BE2C (cell line): Measurements from ENCODE around the gene ATAD3C.
A peak's percentile ranks its signal among the peaks of the same experiment; 100 is the strongest.
"Not testable (repeated sequence)": the region's sequence is repeated elsewhere in the genome, so short reads cannot be mapped to it uniquely, and the experiment has no call there.

Experiments used
- DNase-seq: peaks from one replicate; pipeline ENCODE4 v3.0.0-alpha.2; 2020
- H3K27me3 ChIP-seq: fragments of 250-450 bp; sonication (Bioruptor Pico); 2 replicates; pipeline ENCODE4 v1.5.1; 2020; ENCODE audit warnings: mild to moderate bottlenecking
- H3K36me3 ChIP-seq: fragments of 250-450 bp; sonication (Bioruptor Pico); 2 replicates; pipeline ENCODE4 v1.5.1; 2020; ENCODE audit warnings: mild to moderate bottlenecking
- H3K4me1 ChIP-seq: fragments of 250-450 bp; sonication (Bioruptor Pico); 2 replicates; pipeline ENCODE4 v1.5.1; 2020
- H3K4me3 ChIP-seq: 2 replicates; pipeline ENCODE4 v1.5.1; 2011; ENCODE audit warnings: low read depth, low read length
- H3K9me3 ChIP-seq: fragments of 250-450 bp; sonication (Bioruptor Pico); 2 replicates; pipeline ENCODE4 v1.5.1; 2020
- TF ChIP-seq, protein P1 (sequence below): IDR thresholded peaks from 2 replicates; pipeline ENCODE4 v1.5.1; 2012; ENCODE audit warnings: mild to moderate bottlenecking, low read depth, low read length

The ATAD3C gene

DNA sequence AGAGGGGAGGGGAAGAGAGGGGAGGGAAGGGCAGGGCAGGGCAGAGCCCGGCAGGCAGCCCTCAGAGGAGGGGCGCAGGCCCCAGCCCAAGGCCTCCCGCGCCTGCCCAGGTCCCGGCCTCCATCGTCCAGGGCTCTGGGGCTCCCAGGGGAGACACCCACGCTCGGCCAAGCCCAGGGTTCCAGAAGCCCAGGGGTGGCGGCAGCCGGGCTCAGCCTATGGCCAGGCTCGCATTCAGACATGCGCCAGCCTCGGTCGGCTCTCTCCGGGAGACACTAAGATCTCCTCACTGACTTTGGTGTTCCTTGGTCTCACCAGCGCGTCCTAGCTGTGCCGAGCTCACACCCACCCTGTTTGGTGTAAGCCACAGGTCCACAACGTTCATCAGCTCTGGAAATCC lies 21.3 kb upstream of the ATAD3C start:
- H3K4me1 ChIP-seq = peaks cover 24% of the 10 kb centered on the region
- peak; percentile 17 for DNase-seq

DNA sequence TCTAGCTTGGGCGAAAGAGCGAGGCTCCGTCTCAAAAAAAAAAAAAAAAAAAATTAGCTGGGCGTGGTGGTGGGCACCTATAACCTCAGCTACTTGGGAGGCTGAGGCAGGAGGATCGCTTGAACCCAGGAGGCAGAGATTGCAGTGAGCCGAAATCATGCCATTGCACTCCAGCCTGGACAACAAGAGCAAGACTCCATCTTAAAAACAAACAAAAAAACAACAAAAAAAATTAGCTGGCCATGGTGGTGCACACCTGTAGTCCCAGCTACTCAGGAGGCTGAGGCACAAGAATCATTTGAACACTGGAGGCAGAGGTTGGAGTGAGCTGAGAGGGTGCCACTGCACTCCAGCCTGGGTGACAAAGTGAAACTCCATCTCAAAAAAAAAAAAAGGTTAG lies 20.5 kb upstream of the ATAD3C start:
- H3K36me3 ChIP-seq, H3K9me3 ChIP-seq, H3K27me3 ChIP-seq, DNase-seq, H3K4me3 ChIP-seq: not testable (repeated sequence)
- peaks cover 32% of the 10 kb centered on the region for H3K4me1 ChIP-seq

More for the DNA sequence above, 21.3 kb upstream of the ATAD3C start:
- Histone ChIP-seq H3K27me3 (no peaks in the 10 kb centered on the region), H3K36me3 (no peaks in the 10 kb centered on the region), H3K4me3 (no peak overlapping the region), H3K9me3 (no peaks in the 10 kb centered on the region)
- TF ChIP-seq, protein P1, sequence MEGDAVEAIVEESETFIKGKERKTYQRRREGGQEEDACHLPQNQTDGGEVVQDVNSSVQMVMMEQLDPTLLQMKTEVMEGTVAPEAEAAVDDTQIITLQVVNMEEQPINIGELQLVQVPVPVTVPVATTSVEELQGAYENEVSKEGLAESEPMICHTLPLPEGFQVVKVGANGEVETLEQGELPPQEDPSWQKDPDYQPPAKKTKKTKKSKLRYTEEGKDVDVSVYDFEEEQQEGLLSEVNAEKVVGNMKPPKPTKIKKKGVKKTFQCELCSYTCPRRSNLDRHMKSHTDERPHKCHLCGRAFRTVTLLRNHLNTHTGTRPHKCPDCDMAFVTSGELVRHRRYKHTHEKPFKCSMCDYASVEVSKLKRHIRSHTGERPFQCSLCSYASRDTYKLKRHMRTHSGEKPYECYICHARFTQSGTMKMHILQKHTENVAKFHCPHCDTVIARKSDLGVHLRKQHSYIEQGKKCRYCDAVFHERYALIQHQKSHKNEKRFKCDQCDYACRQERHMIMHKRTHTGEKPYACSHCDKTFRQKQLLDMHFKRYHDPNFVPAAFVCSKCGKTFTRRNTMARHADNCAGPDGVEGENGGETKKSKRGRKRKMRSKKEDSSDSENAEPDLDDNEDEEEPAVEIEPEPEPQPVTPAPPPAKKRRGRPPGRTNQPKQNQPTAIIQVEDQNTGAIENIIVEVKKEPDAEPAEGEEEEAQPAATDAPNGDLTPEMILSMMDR = no peak

DNA sequence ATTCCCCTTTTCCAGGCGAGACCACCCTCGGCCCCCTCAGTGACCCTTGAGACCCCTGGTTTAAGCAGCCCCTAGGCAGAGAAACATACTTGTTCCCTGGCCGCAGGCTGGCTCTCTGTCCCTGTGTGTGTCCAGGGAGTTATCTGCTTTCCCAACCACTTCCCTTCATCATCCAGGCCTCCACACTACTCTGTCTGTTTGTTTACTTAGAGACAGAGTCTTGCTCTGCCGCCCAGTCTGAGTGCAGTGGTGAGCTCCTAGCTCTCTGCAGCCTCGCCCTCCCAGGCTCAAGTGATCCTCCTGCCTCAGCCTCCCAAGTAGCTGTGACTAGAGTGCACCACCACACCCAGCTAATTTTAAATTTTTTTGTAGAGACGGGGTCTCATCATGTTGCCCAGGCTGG lies 19.8 kb upstream of the ATAD3C start:
- no peak for DNase-seq
- no peaks in the 10 kb centered on the region for H3K36me3 ChIP-seq
- H3K27me3 ChIP-seq = no peaks in the 10 kb centered on the region
- no peak overlapping the region for H3K4me3 ChIP-seq
- TF ChIP-seq, protein P1 = no peak
- H3K9me3 ChIP-seq = no peaks in the 10 kb centered on the region
- H3K4me1 ChIP-seq = peaks cover 38% of the 10 kb centered on the region

DNA sequence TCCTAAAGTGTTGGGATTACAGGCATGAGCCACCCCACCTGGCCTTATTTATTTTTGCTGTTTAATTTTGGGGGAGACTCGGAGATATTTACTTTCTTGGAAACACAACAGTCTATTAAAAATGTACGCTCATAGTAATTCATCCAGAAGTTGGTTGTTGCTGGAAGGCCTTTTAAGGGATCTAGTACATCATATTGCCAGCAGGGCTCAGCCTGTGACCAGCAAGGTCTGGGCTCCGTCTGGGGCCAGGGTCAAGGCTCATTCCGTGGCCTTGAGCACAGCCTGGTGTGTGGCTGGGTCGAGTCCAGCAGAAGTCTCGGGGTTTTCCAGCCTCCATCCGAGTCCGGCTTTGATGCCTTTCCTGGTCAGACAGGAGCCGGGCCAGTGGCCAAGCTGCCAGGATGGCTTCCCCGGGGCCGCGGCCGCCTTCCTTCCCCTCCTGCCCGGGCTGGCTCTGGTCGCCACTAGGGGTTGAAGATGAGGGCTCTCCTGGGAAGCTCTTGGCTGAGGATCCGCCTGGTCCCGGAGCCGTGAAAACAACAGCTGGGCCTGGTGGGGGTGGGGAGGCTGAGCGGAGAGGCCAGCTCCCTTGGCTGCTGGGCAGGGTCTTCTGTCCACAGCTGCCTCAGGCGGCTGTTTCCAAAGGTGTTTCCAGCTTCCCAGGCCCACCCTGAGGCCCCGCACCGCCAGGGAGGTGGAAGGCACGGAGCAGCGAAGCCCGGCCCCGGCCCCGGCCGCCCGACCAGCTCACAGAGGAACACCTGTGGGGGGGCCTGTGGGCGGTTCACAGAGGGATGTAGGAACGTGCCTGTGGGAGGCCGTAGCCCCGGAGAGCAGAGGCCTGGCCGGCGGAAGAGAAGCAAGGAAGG lies 19.1 kb upstream of the ATAD3C start:
- Histone ChIP-seq H3K4me1 (peaks cover 45% of the 10 kb centered on the region), H3K27me3 (no peaks in the 10 kb centered on the region), H3K9me3 (no peaks in the 10 kb centered on the region), H3K4me3 (no peak overlapping the region), H3K36me3 (no peaks in the 10 kb centered on the region)
- TF ChIP-seq, protein P1 = peak; percentile 14; the same call in 1 of the 2 replicates
- DNase-seq = peak; percentile 66

DNA sequence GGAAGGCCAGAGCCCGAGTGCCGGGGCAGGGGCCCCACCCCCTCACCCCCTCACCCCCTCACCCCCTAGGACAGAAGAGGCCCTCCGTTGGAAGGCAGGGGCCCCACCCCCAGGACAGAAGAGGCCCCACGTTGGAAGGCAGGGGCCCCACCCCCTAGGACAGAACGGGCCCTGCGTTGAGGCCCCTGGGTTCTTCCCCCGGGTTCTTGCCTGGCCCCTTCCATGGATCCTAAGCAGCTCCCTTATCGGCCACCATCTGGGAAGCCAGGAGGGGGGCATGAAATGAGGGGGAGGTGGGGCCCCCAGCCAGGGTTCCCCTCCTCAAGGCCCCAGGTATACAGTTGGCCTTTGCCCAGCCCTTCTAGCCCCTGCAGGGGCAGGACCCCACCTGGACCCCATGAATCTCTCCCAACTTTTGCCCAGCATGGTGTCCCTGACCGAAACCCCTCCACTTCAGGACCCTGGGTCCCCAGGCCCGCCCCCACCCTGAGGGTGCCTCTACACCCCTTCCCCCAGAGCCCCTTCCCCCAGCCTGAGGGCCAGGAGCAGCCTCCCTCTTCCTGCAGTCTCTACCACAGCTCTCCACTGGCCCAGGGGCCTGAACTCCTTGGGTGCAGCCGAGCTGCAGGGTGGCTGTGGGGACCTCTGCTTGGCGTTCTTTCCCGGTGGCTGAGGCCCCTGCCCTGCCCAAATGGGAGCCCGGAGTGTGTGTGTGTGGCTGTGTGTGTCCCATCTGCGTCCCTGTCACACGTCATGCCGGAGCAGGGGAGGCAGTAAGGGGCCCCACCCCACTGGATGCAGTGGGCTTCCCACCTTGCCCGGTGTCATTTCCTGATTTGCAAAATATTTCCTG lies 18.3 kb upstream of the ATAD3C start:
- no peak overlapping the region for H3K4me3 ChIP-seq
- no peaks in the 10 kb centered on the region for H3K36me3 ChIP-seq
- no peaks in the 10 kb centered on the region for H3K27me3 ChIP-seq
- peaks cover 45% of the 10 kb centered on the region for H3K4me1 ChIP-seq
- no peaks in the 10 kb centered on the region for H3K9me3 ChIP-seq
- TF ChIP-seq, protein P1 = no peak
- no peak for DNase-seq

DNA sequence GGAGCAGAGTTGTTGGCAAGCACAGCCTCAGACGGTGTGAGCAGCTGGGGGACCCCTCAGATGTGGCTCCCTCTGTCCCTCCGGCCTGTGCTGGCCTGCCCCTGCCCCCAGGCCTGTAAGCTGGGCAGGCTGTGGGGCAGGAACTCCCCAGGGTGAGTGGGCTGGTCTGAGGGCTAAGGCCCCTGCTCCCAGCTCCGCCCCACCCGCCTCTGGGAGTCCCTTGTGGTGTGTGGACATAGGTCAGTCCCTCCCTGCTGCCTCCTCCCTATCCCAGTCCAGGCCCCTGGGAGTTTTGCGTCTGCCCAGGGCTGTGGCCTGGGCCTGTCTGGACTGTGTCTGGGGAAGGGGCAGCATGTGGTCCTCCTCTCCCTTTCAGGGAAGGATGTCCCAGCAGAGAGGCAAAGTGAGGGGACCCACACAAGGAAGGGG lies 17.6 kb upstream of the ATAD3C start:
- DNase-seq = peak; percentile 63
- Histone ChIP-seq H3K9me3 (no peaks in the 10 kb centered on the region), H3K4me3 (no peak overlapping the region), H3K4me1 (peaks cover 45% of the 10 kb centered on the region), H3K27me3 (no peaks in the 10 kb centered on the region), H3K36me3 (no peaks in the 10 kb centered on the region)
- TF ChIP-seq, protein P1 = no peak
